K562 (cell line): ENCODE data around the gene KCNJ15. TPM values are rescaled to one million over a fixed set of nuclear protein-coding genes. Genes with fewer than 3 reads are reported as not detected.

Experiments used
- ATAC-seq: fragments of 200-7000 bp; cut with Tn5 transposase; 3 replicates; pipeline ENCODE4 v1.9.1; 2020; ENCODE audit warnings: moderate library complexity
- BruUV-seq: library from RNA; stranded (reverse); fragments of 400-500 nt; replicated peaks from 2 replicates; lab custom pipeline; 2021; lab: Mats Ljungman, UMichigan
- CTCF ChIA-PET: fragments of 300-600 bp; formaldehyde crosslinking; extraction: SDS; loops from one replicate; lab custom pipeline; 2021; ENCODE audit warnings: low intra/inter-chr PET ratio; lab: Yijun Ruan, JAX
- POLR2A ChIA-PET: fragments of 300-600, 350-650 bp; sonication (Branson Sonifier 250); formaldehyde crosslinking; extraction: SDS; loops from one replicate; lab custom pipeline; 2021; ENCODE audit warnings: antibody characterized with exemption, inconsistent platforms; lab: Yijun Ruan, JAX
- DNase-seq, 4 experiments: peaks; one replicate each; pipeline versions ENCODE4 v3.0.0 to v3.0.0-alpha.2; 2011 to 2018; ENCODE audit warnings: low spot score in 3 of 4, mixed read lengths in 3 of 4; ENCODE audit errors: extremely low read depth in 1 of 4
- FAIRE-seq: peaks from 2 replicates; lab custom pipeline; 2011; peaks lifted over from hg19 to GRCh38; lab: Jason Lieb, UNC
- H2AFZ ChIP-seq: 2 replicates; pipeline ENCODE4 v1.6.0; 2011; ENCODE audit warnings: low read depth, low read length, control low read depth, inconsistent platforms
- H3K27ac ChIP-seq: fragments of 200-600 bp; 3 replicates; pipeline ENCODE4 v1.8.0; 2011; ENCODE audit warnings: low read depth, mild to moderate bottlenecking, control low read depth, inconsistent platforms, low read length, moderate library complexity, mixed read lengths; ENCODE audit errors: extremely low read depth
- H3K27me3 ChIP-seq, 2 experiments: fragments of 300-600 bp in 1 of 2; 2 replicates in 1 of 2; 3 replicates in 1 of 2; pipeline versions ENCODE4 v1.6.0 to v1.8.0; 2011; ENCODE audit warnings: inconsistent platforms in 2 of 2, low read length in 2 of 2, mild to moderate bottlenecking in 1 of 2, mixed read lengths in 1 of 2, moderate library complexity in 1 of 2; ENCODE audit not compliant: control insufficient read depth in 2 of 2, insufficient read depth in 2 of 2
- H3K36me3 ChIP-seq: fragments of 300-600 bp; 3 replicates; pipeline ENCODE4 v1.8.0; 2011; ENCODE audit warnings: mild to moderate bottlenecking, low read length, inconsistent platforms; ENCODE audit not compliant: control insufficient read depth, insufficient read depth
- H3K4me1 ChIP-seq, 2 experiments: fragments of 200-600 bp in 1 of 2; replicated peaks in 1 of 2; 2 replicates in 1 of 2; 3 replicates in 1 of 2; pipeline versions ENCODE4 v1.5.1 to v1.8.0; 2011; ENCODE audit warnings: inconsistent platforms in 2 of 2, low read length in 2 of 2, mild to moderate bottlenecking in 1 of 2, mixed read lengths in 1 of 2, moderate library complexity in 1 of 2; ENCODE audit not compliant: control insufficient read depth in 2 of 2, insufficient read depth in 2 of 2
- H3K4me2 ChIP-seq: 2 replicates; pipeline ENCODE4 v1.6.1; 2011; ENCODE audit warnings: low read length, control low read depth, inconsistent platforms, mixed read lengths; ENCODE audit not compliant: insufficient read depth
- H3K4me3 ChIP-seq: fragments of 200-600 bp; sonication (generic), shearing (Covaris generic); 2 replicates; pipeline ENCODE4 v1.5.1; 2016; ENCODE audit warnings: control low read depth, inconsistent platforms
- H3K79me2 ChIP-seq: fragments of 200-600 bp; 3 replicates; pipeline ENCODE4 v1.8.0; 2011; ENCODE audit warnings: low read length, inconsistent platforms; ENCODE audit not compliant: control insufficient read depth, insufficient read depth
- H3K9ac ChIP-seq, 2 experiments: 2 replicates each; pipeline versions ENCODE4 v1.6.0 to v1.6.1; 2011; ENCODE audit warnings: low read depth in 2 of 2, low read length in 2 of 2, control low read depth in 1 of 2, inconsistent platforms in 1 of 2, mild to moderate bottlenecking in 1 of 2, mixed read lengths in 1 of 2; ENCODE audit not compliant: insufficient read depth in 1 of 2
- H3K9me1 ChIP-seq: one replicate; pipeline ENCODE4 v1.6.0; 2011; ENCODE audit warnings: inconsistent platforms, mild to moderate bottlenecking, low read length, moderate library complexity; ENCODE audit not compliant: control insufficient read depth, insufficient read depth
- H3K9me3 ChIP-seq: replicated peaks from 2 replicates; pipeline ENCODE4 v1.5.1; 2011; ENCODE audit warnings: low read depth, low read length, inconsistent platforms; ENCODE audit not compliant: control insufficient read depth, insufficient read depth
- H4K20me1 ChIP-seq: replicated peaks from 2 replicates; pipeline ENCODE4 v1.6.1; 2011; ENCODE audit warnings: low read length, inconsistent platforms, mixed read lengths; ENCODE audit not compliant: control insufficient read depth, insufficient read depth
- CHD2 ChIP-seq: IDR thresholded peaks from 2 replicates; pipeline ENCODE4 v1.6.1; 2011; ENCODE audit warnings: low read depth, low read length
- GATA2 ChIP-seq: sonication (generic); formaldehyde crosslinking; IDR thresholded peaks from 2 replicates; pipeline ENCODE4 v1.4.0; 2020; ENCODE audit warnings: mild to moderate bottlenecking, missing genetic modification reagents
- HDAC3 ChIP-seq: fragments of 450-650 bp; IDR thresholded peaks from 2 replicates; pipeline ENCODE4 v1.6.1; 2018; ENCODE audit warnings: borderline replicate concordance, mild to moderate bottlenecking, moderate library complexity; ENCODE audit not compliant: partially characterized antibody
- L3MBTL2 ChIP-seq: fragments of 450-650 bp; IDR thresholded peaks from 2 replicates; pipeline ENCODE4 v1.6.1; 2016; ENCODE audit warnings: mild to moderate bottlenecking, moderate library complexity
- MLLT1 ChIP-seq, 2 experiments: fragments of 450-650 bp; IDR thresholded peaks; 2 replicates each; pipeline ENCODE4 v1.6.1; 2016
- MYNN ChIP-seq, 2 experiments: sonication (generic); formaldehyde crosslinking in 1 of 2; IDR thresholded peaks; 2 replicates each; pipeline versions ENCODE4 v1.5.0 to v1.6.1; 2016 to 2020; ENCODE audit warnings: antibody characterized with exemption in 1 of 2, missing genetic modification reagents in 1 of 2
- NCOA4 ChIP-seq: fragments of 450-650 bp; IDR thresholded peaks from 2 replicates; pipeline ENCODE4 v1.6.1; 2018; ENCODE audit warnings: mild to moderate bottlenecking; ENCODE audit not compliant: partially characterized antibody
- PKNOX1 ChIP-seq: fragments of 450-650 bp; IDR thresholded peaks from 2 replicates; pipeline ENCODE4 v1.6.1; 2016
- POLR3G ChIP-seq: IDR thresholded peaks from 2 replicates; pipeline ENCODE4 v1.6.1; 2011; ENCODE audit not compliant: insufficient read length, insufficient replicate concordance; ENCODE audit errors: extremely low read depth
- RBM15 ChIP-seq: fragments of 200-400 bp; formaldehyde crosslinking; IDR thresholded peaks from 2 replicates; pipeline ENCODE4 v1.6.1; 2018; ENCODE audit warnings: mild to moderate bottlenecking, low read length, moderate library complexity; ENCODE audit not compliant: insufficient read depth
- THRB ChIP-seq: fragments of 450-650 bp; formaldehyde crosslinking; conservative IDR thresholded peaks from 2 replicates; pipeline ENCODE4 v1.4.0; 2022; ENCODE audit warnings: mild to moderate bottlenecking, missing genetic modification characterization
- ZBTB17 ChIP-seq: fragments of 450-650 bp; formaldehyde crosslinking; IDR thresholded peaks from 2 replicates; pipeline ENCODE4 v1.4.0; 2020; ENCODE audit warnings: mild to moderate bottlenecking
- ZNF174 ChIP-seq: fragments of 250-450 bp; sonication (Bioruptor Pico); IDR thresholded peaks from 2 replicates; pipeline ENCODE4 v1.4.0; 2020; ENCODE audit warnings: mild to moderate bottlenecking
- ZNF239 ChIP-seq: fragments of 250-450 bp; sonication (Bioruptor Pico); IDR thresholded peaks from 2 replicates; pipeline ENCODE4 v1.4.0; 2020; ENCODE audit warnings: mild to moderate bottlenecking
- ZNF41 ChIP-seq: fragments of 250-450 bp; sonication (Bioruptor Pico); conservative IDR thresholded peaks from 2 replicates; pipeline ENCODE4 v1.4.0; 2020; ENCODE audit warnings: mild to moderate bottlenecking
- WGBS: fragments of 100-300 bp; shearing (Covaris generic); methylation state at CpG from one replicate; pipeline ENCODE4 v1.1.6; 2016; ENCODE audit warnings: low coverage, mixed read lengths; ENCODE audit not compliant: insufficient coverage; ENCODE audit errors: missing lambda C conversion rate; 5-methylcytosine and 5-hydroxymethylcytosine counted together
- in situ Hi-C: fragments of 300-500 bp; cut with MboI; formaldehyde crosslinking; loops from 4 replicates; pipeline ENCODE4 v1.15.0; 2018; ENCODE audit warnings: inconsistent platforms, mixed read lengths
- intact Hi-C: fragments of 100-400 bp; cut with micrococcal nuclease; formaldehyde crosslinking; loops from 2 replicates; pipeline ENCODE4 v1.14.2; 2022
- polyA plus RNA-seq, 8 experiments: library from polyadenylated mRNA; depleted of rRNA in 4 of 8; stranded (reverse) in 5 of 8; unstranded in 3 of 8; fragments of >200 nt; fragmentation: Nextera tagmentation in 2 of 8; fragmentation: Illumina TruSeq in 1 of 8; extraction: Ambion mirVana in 2 of 8; extraction: Trizol in 1 of 8; gene quantifications; 2 replicates each; pipeline versions ENCODE4 v1.2.1 to v1.2.3, GENCODE V29; 2011 to 2014; ENCODE audit warnings: inconsistent platforms in 1 of 8, missing spikeins in 1 of 8
- total RNA-seq, 7 experiments: library from RNA; depleted of rRNA in 6 of 7; stranded (reverse); fragments of >200 nt in 6 of 7; fragmentation: Illumina TruSeq in 2 of 7; extraction: Trizol in 2 of 7; gene quantifications; 2 replicates each; pipeline versions ENCODE4 v1.2.1 to v1.2.3, GENCODE V29; 2011 to 2021; ENCODE audit warnings: low replicate concordance in 1 of 7

KCNJ15 gene
- total and polyA plus RNA-seq, 9 of the 15 experiments (the other 6 are each of a cell fraction or from before 2014, with no cell fraction given): 0.20 to 3.0 (median 0.72) TPM; not detected in 1

- WGBS: 4% methylated on average over 2 of the region's 2 CpGs
- TF ChIP-seq MLLT1 (IDR thresholded peaks at IDR 0.05): no peak
- no peak for TF ChIP-seq CHD2
- no peak for TF ChIP-seq HDAC3
- no peak for TF ChIP-seq ZNF41
- FAIRE-seq (no peak), ATAC-seq (no peak), DNase-seq (no peak)
- H3K4me1 ChIP-seq: no peaks in the 10 kb centered on the region
- H2AFZ ChIP-seq: no peak overlapping the region
- no peaks in the 10 kb centered on the region for H4K20me1 ChIP-seq
- ChIA-PET CTCF (no interaction called here), POLR2A (no interaction called here)
- H3K9me3 ChIP-seq: no peaks in the 10 kb centered on the region
- H3K27me3 ChIP-seq: peaks cover 15 to 28% of the 10 kb centered on the region in 2 experiments
- H3K4me2 ChIP-seq: no peak overlapping the region
- H3K27ac ChIP-seq: no peak overlapping the region
- no peak overlapping the region for H3K9ac ChIP-seq
- H3K79me2 ChIP-seq: no peaks in the 10 kb centered on the region
- H3K9me1 ChIP-seq: no peaks in the 10 kb centered on the region
- in situ Hi-C loops (no loop called here), intact Hi-C loops (no loop called here)
- H3K4me3 ChIP-seq: no peak overlapping the region
- BruUV-seq: no TSS peak
- no peaks in the 10 kb centered on the region for H3K36me3 ChIP-seq
Measured at GRCh38 chr21:38269576-38269936, 12.8 kb downstream of the KCNJ15 start.

- BruUV-seq: no TSS peak
- no peak overlapping the region for H3K27ac ChIP-seq
- CTCF ChIA-PET: no interaction called here
- WGBS: under 1% methylated on average over 6 of the region's 6 CpGs
- H3K79me2 ChIP-seq: no peaks in the 10 kb centered on the region
- intact Hi-C loops (no loop called here), in situ Hi-C loops (no loop called here)
- H2AFZ ChIP-seq: no peak overlapping the region
- FAIRE-seq (no peak), DNase-seq (no peak), ATAC-seq (no peak)
- no peaks in the 10 kb centered on the region for H3K4me1 ChIP-seq
- H3K4me3 ChIP-seq: no peak overlapping the region
- H3K9me3 ChIP-seq: no peaks in the 10 kb centered on the region
- no peaks in the 10 kb centered on the region for H3K9me1 ChIP-seq
- no peaks in the 10 kb centered on the region for H3K36me3 ChIP-seq
- no peak overlapping the region for H3K9ac ChIP-seq
- POLR2A ChIA-PET: no interaction called here
- peaks cover 10 to 17% of the 10 kb centered on the region in 2 experiments for H3K27me3 ChIP-seq
- no peak overlapping the region for H3K4me2 ChIP-seq
- no peaks in the 10 kb centered on the region for H4K20me1 ChIP-seq
- TF ChIP-seq ZNF239 (CRISPR knock-in tag) (no peak), ZNF174 (CRISPR knock-in tag) (no peak), ZBTB17 (no peak), MYNN (IDR thresholded peaks at IDR 0.05) (no peak), MYNN (CRISPR knock-in tag; IDR thresholded peaks at IDR 0.05) (no peak), L3MBTL2 (no peak), GATA2 (CRISPR knock-in tag) (no peak), NCOA4 (no peak), THRB (CRISPR knock-in tag) (no peak), PKNOX1 (no peak), RBM15 (no peak), POLR3G (no peak)
Measured at GRCh38 chr21:38272215-38272614, 15.4 kb downstream of the KCNJ15 start.
